GM13976 (cell line): Measurements from ENCODE around the gene UGT1A5.
"Not testable (repeated sequence)": the region's sequence is repeated elsewhere in the genome, so short reads cannot be mapped to it uniquely, and the experiment has no call there.

Source experiments
- DNase-seq: peaks from one replicate; pipeline ENCODE4 v3.0.0; 2012; ENCODE audit warnings: low spot score
- CTCF ChIP-seq: IDR thresholded peaks from 2 replicates; pipeline ENCODE4 v1.5.1; 2012; ENCODE audit warnings: borderline replicate concordance, mild to moderate bottlenecking; ENCODE audit not compliant: insufficient read depth; ENCODE audit errors: extremely low read depth, missing control alignments, control extremely low read depth
- in situ Hi-C: fragments of 300-500 bp; cut with MboI; formaldehyde crosslinking; loops from one replicate; pipeline ENCODE4 v1.12.0; 2022; ENCODE audit warnings: low sequenced_read_pairs, mixed read lengths, inconsistent platforms; ENCODE audit not compliant: unreplicated experiment

The UGT1A5 gene

GRCh38 chr2:233691443-233692433 lies 21.0 kb upstream of the UGT1A5 start:
- TF ChIP-seq CTCF: no peak
- in situ Hi-C loops: no loop called here
- DNase-seq: no peak

- TF ChIP-seq CTCF: no peak
- no peak for DNase-seq
- in situ Hi-C loops: no loop called here
Measured at GRCh38 chr2:233692648-233693047, 20.1 kb upstream of the UGT1A5 start, which contains the start of gene UGT1A6. Gene UGT1A6 (plus strand): TSS chr2:233692890. CDS start chr2:233693005, 115 bp downstream.

GRCh38 chr2:233693963-233694362 lies 18.7 kb upstream of the UGT1A5 start:
- in situ Hi-C loops: no loop called here

GRCh38 chr2:233698740-233699139 lies 14.0 kb upstream of the UGT1A5 start:
- no peak for TF ChIP-seq CTCF
- in situ Hi-C loops: no loop called here
- DNase-seq: no peak

More at GRCh38 chr2:233693963-233694362, 18.7 kb upstream of the UGT1A5 start:
- no peak for TF ChIP-seq CTCF
- no peak for DNase-seq

- TF ChIP-seq CTCF: no peak
- in situ Hi-C loops: loop anchor here (25.0 kb wide), 2 partner anchors 237 to 412 kb away; no protein-coding TSS in a partner anchor
Measured at GRCh38 chr2:233699424-233700027, 13.2 kb upstream of the UGT1A5 start.

GRCh38 chr2:233700028-233700635 lies 12.6 kb upstream of the UGT1A5 start:
- in situ Hi-C loops: loop anchor here (25.0 kb wide), 2 partner anchors 238 to 413 kb away; no protein-coding TSS in a partner anchor
- no peak for TF ChIP-seq CTCF
- no peak for DNase-seq

More at GRCh38 chr2:233699424-233700027, 13.2 kb upstream of the UGT1A5 start:
- DNase-seq: no peak

- in situ Hi-C loops: loop anchor here (25.0 kb wide), 2 partner anchors 239 to 414 kb away; no protein-coding TSS in a partner anchor
- DNase-seq: not testable (repeated sequence)
Measured at GRCh38 chr2:233700842-233701241, 11.9 kb upstream of the UGT1A5 start.
